Urinary bladder (tissue), 4 donors: ENCODE measurements around the gene LSM8. TPM values are rescaled to one million over a fixed set of nuclear protein-coding genes. Genes with fewer than 3 reads are reported as not detected.
"Not testable (repeated sequence)": the region's sequence is repeated elsewhere in the genome, so short reads cannot be mapped to it uniquely, and the experiment has no call there.

Experiments
- DNase-seq: peaks from one replicate; pipeline ENCODE4 v3.0.0-alpha.2; 2015; ENCODE audit errors: extremely low spot score
- H3K27ac ChIP-seq: one replicate; pipeline ENCODE4 v1.5.1; 2013; ENCODE audit warnings: low read depth, mild to moderate bottlenecking, moderate library complexity
- H3K36me3 ChIP-seq: one replicate; pipeline ENCODE4 v1.6.1; 2013; ENCODE audit warnings: mild to moderate bottlenecking, moderate library complexity; ENCODE audit not compliant: insufficient read depth
- H3K4me1 ChIP-seq: one replicate; pipeline ENCODE4 v1.6.1; 2013; ENCODE audit warnings: mild to moderate bottlenecking, moderate library complexity; ENCODE audit not compliant: insufficient read depth
- H3K4me3 ChIP-seq: one replicate; pipeline ENCODE4 v1.5.1; 2013; ENCODE audit warnings: low read depth, low read length
- WGBS: extraction: QIAGEN DNeasy Blood & Tissue Kit; methylation state at CpG from one replicate; pipeline ENCODE4 v1.1.7; 2013; 5-methylcytosine and 5-hydroxymethylcytosine counted together
- polyA plus RNA-seq: library from polyadenylated mRNA; stranded (reverse); fragments of 200-250 nt; gene quantifications from one replicate; pipeline ENCODE4 v1.2.3, GENCODE V29; 2013
- total RNA-seq: library from RNA; depleted of rRNA; stranded (reverse); fragments of >200 nt; gene quantifications from one replicate; pipeline ENCODE4 v1.2.3, GENCODE V29; 2014
- donor health status: healthy with polysubstance abuse.
- donor health status: healthy.

LSM8 gene
- total RNA-seq = 62.2 TPM
- polyA plus RNA-seq = 27.7 TPM

- H3K27ac ChIP-seq = peak within 1 kb of the TSS; percentile 88
- no peaks in the 10 kb centered on the region for H3K4me1 ChIP-seq
- DNase-seq = peak; percentile 97
- H3K36me3 ChIP-seq = peaks cover under 1% of the 10 kb centered on the region
- peak within 1 kb of the TSS; percentile 81 for H3K4me3 ChIP-seq
- under 1% methylated on average over 62 of the region's 62 CpGs for WGBS
Observed at GRCh38 chr7:118183786-118184564, at the start of gene LSM8. TSS of gene LSM8 (plus strand) at chr7:118184164. CDS start at chr7:118184224, 60 bp downstream.

- DNase-seq, H3K4me3 ChIP-seq, H3K4me1 ChIP-seq: not testable (repeated sequence)
Observed at GRCh38 chr7:118134420-118134819, 49.5 kb upstream of the LSM8 start.

GRCh38 chr7:118140468-118140867, 43.5 kb upstream of the LSM8 start:
- Histone ChIP-seq H3K36me3 (no peaks in the 10 kb centered on the region), H3K27ac (no peak overlapping the region), H3K4me3 (no peak overlapping the region), H3K4me1 (no peaks in the 10 kb centered on the region)
- WGBS = 60% methylated on average over 1 of the region's 1 CpG
- DNase-seq = no peak

More at GRCh38 chr7:118134420-118134819, 49.5 kb upstream of the LSM8 start:
- H3K36me3 ChIP-seq, H3K27ac ChIP-seq: not testable (repeated sequence)

- H3K27ac ChIP-seq = no peak overlapping the region
- H3K4me1 ChIP-seq = no peaks in the 10 kb centered on the region
- DNase-seq = no peak
- no peak overlapping the region for H3K4me3 ChIP-seq
- WGBS = 84% methylated on average over 1 of the region's 1 CpG
- H3K36me3 ChIP-seq = no peaks in the 10 kb centered on the region
Observed at GRCh38 chr7:118142012-118142411, 42.0 kb upstream of the LSM8 start.

- Histone ChIP-seq H3K27ac (no peak overlapping the region), H3K4me3 (no peak overlapping the region), H3K36me3 (no peaks in the 10 kb centered on the region), H3K4me1 (no peaks in the 10 kb centered on the region)
- DNase-seq = no peak
- 56% methylated on average over 2 of the region's 2 CpGs for whole genome bisulfite sequencing
Observed at GRCh38 chr7:118148930-118149329, 35.0 kb upstream of the LSM8 start.

- Histone ChIP-seq H3K4me1 (no peaks in the 10 kb centered on the region), H3K36me3 (no peaks in the 10 kb centered on the region), H3K27ac (no peak overlapping the region), H3K4me3 (no peak overlapping the region)
- 80% methylated on average over 2 of the region's 2 CpGs for WGBS
- no peak for DNase-seq
Observed at GRCh38 chr7:118149394-118149793, 34.6 kb upstream of the LSM8 start.

- H3K4me3 ChIP-seq = no peak overlapping the region
- WGBS = 87% methylated on average over 2 of the region's 2 CpGs
Observed at GRCh38 chr7:118151671-118152070, 32.3 kb upstream of the LSM8 start.

GRCh38 chr7:118152149-118152548, 31.8 kb upstream of the LSM8 start:
- DNase-seq = no peak
- Histone ChIP-seq H3K27ac (no peak overlapping the region), H3K4me3 (no peak overlapping the region), H3K36me3 (no peaks in the 10 kb centered on the region), H3K4me1 (no peaks in the 10 kb centered on the region)
- 51% methylated on average over 1 of the region's 1 CpG for WGBS

More at GRCh38 chr7:118151671-118152070, 32.3 kb upstream of the LSM8 start:
- Histone ChIP-seq H3K4me1 (no peaks in the 10 kb centered on the region), H3K36me3 (no peaks in the 10 kb centered on the region), H3K27ac (no peak overlapping the region)
- no peak for DNase-seq

- H3K4me3 ChIP-seq = no peak overlapping the region
- no peak for DNase-seq
- no peak overlapping the region for H3K27ac ChIP-seq
- H3K4me1 ChIP-seq = no peaks in the 10 kb centered on the region
- no peaks in the 10 kb centered on the region for H3K36me3 ChIP-seq
Observed at GRCh38 chr7:118152654-118153053, 31.3 kb upstream of the LSM8 start.

- Histone ChIP-seq H3K36me3 (no peaks in the 10 kb centered on the region), H3K4me3 (no peak overlapping the region), H3K4me1 (no peaks in the 10 kb centered on the region), H3K27ac (no peak overlapping the region)
- DNase-seq = no peak
- 30% methylated on average over 4 of the region's 4 CpGs for WGBS
Observed at GRCh38 chr7:118153551-118154177, 30.3 kb upstream of the LSM8 start.

GRCh38 chr7:118158766-118159165, 25.2 kb upstream of the LSM8 start:
- no peak for DNase-seq
- no peak overlapping the region for H3K27ac ChIP-seq
- H3K36me3 ChIP-seq = no peaks in the 10 kb centered on the region
- H3K4me1 ChIP-seq = no peaks in the 10 kb centered on the region
- no peak overlapping the region for H3K4me3 ChIP-seq

GRCh38 chr7:118169146-118169545, 14.8 kb upstream of the LSM8 start:
- DNase-seq = no peak
- Histone ChIP-seq H3K27ac (no peak overlapping the region), H3K36me3 (no peaks in the 10 kb centered on the region), H3K4me1 (no peaks in the 10 kb centered on the region), H3K4me3 (no peak overlapping the region)
- 72% methylated on average over 4 of the region's 4 CpGs for WGBS

- DNase-seq = no peak
- Histone ChIP-seq H3K4me3 (no peak overlapping the region), H3K4me1 (no peaks in the 10 kb centered on the region), H3K36me3 (no peaks in the 10 kb centered on the region), H3K27ac (no peak overlapping the region)
- 59% methylated on average over 2 of the region's 2 CpGs for WGBS
Observed at GRCh38 chr7:118175740-118176139, 8.2 kb upstream of the LSM8 start.

GRCh38 chr7:118179191-118179590, 4.8 kb upstream of the LSM8 start:
- WGBS = 97% methylated on average over 2 of the region's 2 CpGs

More at GRCh38 chr7:118179191-118179590, 4.8 kb upstream of the LSM8 start:
- Histone ChIP-seq H3K4me3 (no peak overlapping the region), H3K36me3 (no peaks in the 10 kb centered on the region), H3K4me1 (no peaks in the 10 kb centered on the region), H3K27ac (no peak overlapping the region)
- no peak for DNase-seq
